Heart left ventricle (tissue), 16 donors: Measurements from ENCODE around the gene SRBD1. TPM values are rescaled to one million over a fixed set of nuclear protein-coding genes. Genes with fewer than 3 reads are reported as not detected.

ENCODE experiments used
- ATAC-seq, 4 donors: fragments of 200-7000 bp; cut with Tn5 transposase; one replicate each; pipeline ENCODE4 v1.9.1; 2020 to 2022; ENCODE audit warnings: moderate library complexity in 4 of 4, mild to moderate bottlenecking in 3 of 4, moderate number of reproducible peaks in 1 of 4
- DNase-seq, 5 donors: peaks; one replicate each; pipeline ENCODE4 v3.0.0-alpha.2; 2020
- H3K27ac ChIP-seq, 12 donors: fragments of 200-600 bp; sonication (generic) in 4 of 12; one replicate each; pipeline versions ENCODE4 v1.5.0 to v1.8.0; 2016 to 2022; ENCODE audit warnings: mild to moderate bottlenecking in 2 of 12
- H3K27me3 ChIP-seq, 9 donors: fragments of 200-600 bp; sonication (generic) in 2 of 9; one replicate each; pipeline versions ENCODE4 v1.5.1 to v1.8.0; 2016 to 2022; ENCODE audit warnings: mild to moderate bottlenecking in 3 of 9
- H3K36me3 ChIP-seq, 9 donors: fragments of 200-600 bp; sonication (generic) in 2 of 9; one replicate each; pipeline versions ENCODE4 v1.5.0 to v1.8.0; 2018 to 2022; ENCODE audit warnings: mild to moderate bottlenecking in 2 of 9
- H3K4me1 ChIP-seq, 12 donors: fragments of 200-600 bp; sonication (generic) in 4 of 12; one replicate each; pipeline versions ENCODE4 v1.5.0 to v1.8.0; 2016 to 2022; ENCODE audit warnings: mild to moderate bottlenecking in 3 of 12
- H3K4me3 ChIP-seq, 12 donors: fragments of 200-600 bp; sonication (generic) in 4 of 12; one replicate each; pipeline versions ENCODE4 v1.5.0 to v1.8.0; 2017 to 2022; ENCODE audit warnings: mild to moderate bottlenecking in 9 of 12, moderate library complexity in 4 of 12
- H3K9me3 ChIP-seq, 12 donors: fragments of 200-600 bp; sonication (generic) in 4 of 12; one replicate each; pipeline versions ENCODE4 v1.5.0 to v1.8.0; 2016 to 2022; ENCODE audit warnings: mild to moderate bottlenecking in 1 of 12
- CTCF ChIP-seq, 12 donors: fragments of 200-600 bp; sonication (generic) in 4 of 12; IDR thresholded peaks; one replicate each; pipeline versions ENCODE4 v1.5.0 to v1.8.0; 2018 to 2022; ENCODE audit warnings: antibody characterized with exemption in 12 of 12, mild to moderate bottlenecking in 5 of 12
- POLR2A ChIP-seq, 2 donors: fragments of 450-650 bp; IDR thresholded peaks; one replicate each; pipeline ENCODE4 v1.6.1; 2017; ENCODE audit warnings: antibody characterized with exemption in 2 of 2, mild to moderate bottlenecking in 2 of 2, moderate library complexity in 2 of 2
- WGBS, 4 donors: extraction: QIAGEN DNeasy Blood & Tissue Kit in 2 of 4; methylation state at CpG; one replicate each; pipeline versions ENCODE4 v1.1.5 to v1.1.7; 2013 to 2018; 5-methylcytosine and 5-hydroxymethylcytosine counted together
- intact Hi-C, 10 donors: fragments of 100-400 bp; cut with DNase I; formaldehyde crosslinking; loops; one replicate each; pipeline versions ENCODE4 v1.11.1 to v1.14.2; 2022
- polyA plus RNA-seq, 2 donors: library from polyadenylated mRNA; stranded (reverse); fragments of 200-250 nt; gene quantifications; one replicate each; pipeline ENCODE4 v1.2.3, GENCODE V29; 2013
- total RNA-seq, 9 donors: library from RNA; depleted of rRNA in 2 of 9; stranded (reverse); fragments of >200 nt in 2 of 9; fragmentation: NEBNext Ultra II Directional in 3 of 9; extraction: Animal tissue kit (Norgen Biotek cat#: 25700) in 3 of 9; gene quantifications; one replicate each; pipeline versions ENCODE4 v1.1.0 to v1.2.4, GENCODE V29; 2016 to 2023
- donor health status: ischemic (EF 13 %, LVEDD 7.1; RV severe dilation, severe dysfunction).
- donor health status: healthy with polysubstance abuse.
- donor health status: DM: no; HTN: yes; CAD: no.
- donor health status: DM: no; HTN: no; CAD: no.
- donor health status: ischemic (EF 25% LVEDD 6.9; RV normal size, moderate dysfunction).
- donor health status: ischemic (EF 25% LVEDD 5.7; RV mildly dilated, moderate dysfunction).
- donor health status: healthy.
- donor health status: DM: yes; HTN: yes; CAD: no.
- donor health status: ischemic (EF 35%, LVEDD 5.7; RV mildly dilated, moderate dysfunction).
- donor health status: nonischemic (EF 11% LVEDD 7.7; RV severe dilation, severe dysfunction).
- donor health status: DM: yes; HTN: yes; CAD: no.
- donor health status: PGD.
- donor health status: ischemic (EF 29% LVEDD 5.4; RV normal size, mild dysfunction).
- donor health status: nonischemic (EF 23%, LVEDD 6.1; RV moderate dilation, normal function).

SRBD1 gene
- total and polyA plus RNA-seq, 11 donors, result 3.0 to 16.9 (median 10.2) TPM

DNA sequence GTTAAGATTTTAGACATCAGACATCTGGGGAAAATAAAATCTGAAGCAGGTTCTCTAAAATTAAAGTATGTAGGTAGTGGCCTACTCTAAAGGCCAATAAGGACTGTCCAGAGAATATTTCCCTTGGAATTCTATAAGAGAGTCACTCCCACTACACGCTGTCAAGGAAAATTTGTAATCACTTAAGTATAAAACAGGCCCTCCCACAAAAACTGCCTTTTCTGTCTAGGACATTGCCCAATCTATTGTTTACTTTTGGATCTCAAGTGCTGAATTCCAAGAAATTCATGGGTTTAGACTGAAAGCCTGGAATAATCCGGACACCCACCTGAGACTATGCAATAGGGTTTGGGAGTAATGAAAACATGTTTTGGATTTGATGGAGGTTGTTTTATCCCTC is 1.7 kb upstream of the SRBD1 start:
- Histone ChIP-seq H3K27me3 (no peaks in the 10 kb centered on the region), H3K27ac (no peak overlapping the region), H3K4me1 (peaks cover 0 to 16% (median 12%) of the 10 kb centered on the region in 12 donors), H3K36me3 (no peaks in the 10 kb centered on the region), H3K9me3 (no peaks in the 10 kb centered on the region), H3K4me3 (no peak overlapping the region)
- DNase-seq, result no peak
- TF ChIP-seq POLR2A (IDR thresholded peaks at IDR 0.05), result no peak
- no peak for ATAC-seq
- WGBS, 4 donors, result 80 to 87% (median 85%) methylated on average over 2 of the region's 2 CpGs
- intact Hi-C loops, result no loop called here

DNA sequence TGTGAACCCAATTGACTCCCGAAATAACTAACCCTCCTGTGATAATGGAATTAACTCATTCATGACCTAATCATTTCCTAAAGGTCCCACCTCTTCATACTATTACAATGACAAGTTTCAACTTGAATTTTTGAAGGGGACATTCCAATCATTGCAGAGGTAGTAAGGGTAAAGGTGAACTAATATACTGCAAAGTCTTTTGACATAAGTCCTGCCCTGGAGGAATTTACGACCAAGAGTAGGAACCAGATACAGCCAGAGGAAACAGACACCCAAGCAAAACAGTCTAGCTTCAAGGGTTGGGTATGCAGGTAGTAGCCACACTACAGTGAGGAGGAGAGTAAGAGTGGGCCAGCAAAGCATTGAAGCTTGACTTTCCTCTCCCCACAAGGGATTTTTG is 1.2 kb upstream of the SRBD1 start:
- Histone ChIP-seq H3K9me3 (no peaks in the 10 kb centered on the region), H3K4me1 (peaks cover 0 to 17% (median 13%) of the 10 kb centered on the region in 12 donors)
- ATAC-seq, result no peak

DNA sequence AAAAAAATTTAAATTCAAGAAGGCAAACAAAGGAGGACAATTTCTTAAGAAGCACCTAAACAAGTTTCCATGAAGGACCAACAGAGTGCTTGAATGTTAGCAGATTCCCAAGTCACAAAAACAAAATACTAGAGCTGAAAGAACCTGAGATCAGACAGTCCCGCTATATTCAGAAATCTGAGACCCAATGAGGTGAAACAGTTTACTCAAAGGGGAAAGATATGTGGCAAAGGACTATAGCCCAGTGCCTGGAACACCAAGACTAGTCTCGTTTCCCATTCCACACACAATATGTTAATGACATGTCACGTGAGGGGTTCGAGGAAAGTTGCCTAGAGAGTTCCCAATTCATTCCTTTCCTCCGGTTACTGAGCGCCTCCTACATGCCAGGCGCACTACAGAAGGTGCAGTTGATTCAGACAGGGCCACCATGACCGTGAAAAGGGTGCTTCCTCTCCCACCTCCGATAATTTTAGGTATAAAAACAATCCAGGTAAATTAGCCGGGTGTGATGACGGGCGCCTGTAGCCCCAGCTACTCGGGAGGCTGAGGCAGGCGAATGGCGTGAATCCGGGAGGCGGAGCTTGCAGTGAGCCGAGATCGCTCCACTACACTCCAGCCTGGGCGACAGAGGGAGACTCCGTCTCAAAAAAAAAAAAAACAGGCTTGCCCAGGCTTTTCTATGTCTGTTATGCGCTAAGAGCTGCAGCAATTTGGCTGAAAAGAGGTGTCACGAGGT is 617 bp downstream of the SRBD1 start:
- Histone ChIP-seq H3K4me3 (peak overlapping the region; percentile 64 to 89 (median 78)), H3K36me3 (no peaks in the 10 kb centered on the region), H3K27me3 (no peaks in the 10 kb centered on the region), H3K4me1 (peaks cover 0 to 22% (median 13%) of the 10 kb centered on the region in 12 donors), H3K9me3 (no peaks in the 10 kb centered on the region), H3K27ac (peak overlapping the region; percentile 51 to 95 (median 90))
- 1 to 2% (median 1%) methylated on average over 23 of the region's 23 CpGs for WGBS, 4 donors
- intact Hi-C loops, result loop anchor here in 1 of 10 donors (2.0 kb wide), 1 partner anchor 26 kb away; no protein-coding TSS in a partner anchor
- peak; percentile 47 to 66 (median 53) for DNase-seq
- TF ChIP-seq CTCF (IDR thresholded peaks at IDR 0.05), result peak in 10 of 12 donors; percentile 2 to 54 (median 20)
- TF ChIP-seq POLR2A (IDR thresholded peaks at IDR 0.05), result no peak
- peak; percentile 74 to 82 (median 75) for ATAC-seq

More for the DNA sequence above, 1.2 kb upstream of the SRBD1 start:
- no peaks in the 10 kb centered on the region for H3K36me3 ChIP-seq
- no peak overlapping the region for H3K4me3 ChIP-seq
- TF ChIP-seq POLR2A (IDR thresholded peaks at IDR 0.05) (no peak), CTCF (IDR thresholded peaks at IDR 0.05) (no peak)
- no peak overlapping the region for H3K27ac ChIP-seq
- intact Hi-C loops, result no loop called here
- 54 to 65% (median 60%) methylated on average over 2 of the region's 2 CpGs for WGBS, 4 donors
- DNase-seq, result no peak
- H3K27me3 ChIP-seq, result no peaks in the 10 kb centered on the region

GRCh38 chr2:45607701-45608100 is 3.4 kb downstream of the SRBD1 start:
- Histone ChIP-seq H3K27ac (no peak overlapping the region), H3K4me3 (no peak overlapping the region), H3K4me1 (peaks cover 0 to 22% (median 12%) of the 10 kb centered on the region in 12 donors), H3K36me3 (peaks cover 0 to 24% (median 11%) of the 10 kb centered on the region in 9 donors), H3K9me3 (no peaks in the 10 kb centered on the region), H3K27me3 (no peaks in the 10 kb centered on the region)
- no peak for ATAC-seq
- intact Hi-C loops, result no loop called here
- WGBS, 4 donors, result 83 to 93% (median 89%) methylated on average over 1 of the region's 1 CpG
- no peak for DNase-seq
- TF ChIP-seq CTCF (IDR thresholded peaks at IDR 0.05) (peak in 6 of 12 donors; percentile 15 to 39 (median 24)), POLR2A (IDR thresholded peaks at IDR 0.05) (no peak)
